Measurements from ENCODE around the gene ANKRD10.
A peak's percentile ranks its signal among the peaks of the same experiment; 100 is the strongest.
"Not testable (repeated sequence)": the region's sequence is repeated elsewhere in the genome, so short reads cannot be mapped to it uniquely, and the experiment has no call there.

ANKRD10 gene

GRCh38 chr13:110915057-110915873 lies at the start of gene ANKRD10:
Gene ANKRD10, minus strand, starts transcription at chr13:110915069. Its CDS starts 135 bp downstream, at chr13:110914934.
- DNase-seq (ENCODE audit: low read depth in 2 of 3, low spot score in 2 of 3): peak; percentile 88 to 96 (median 90)

GRCh38 chr13:110964229-110965037 lies 49.6 kb upstream of the ANKRD10 start:
- no peak for DNase-seq (ENCODE audit: low read depth in 2 of 3, low spot score in 2 of 3)

GRCh38 chr13:110963554-110963970 lies 48.7 kb upstream of the ANKRD10 start:
- DNase-seq (ENCODE audit: low read depth in 2 of 3, low spot score in 2 of 3): no peak

GRCh38 chr13:110961959-110962358 lies 47.1 kb upstream of the ANKRD10 start:
- DNase-seq (ENCODE audit: low read depth in 2 of 3, low spot score in 2 of 3): no peak

- DNase-seq (ENCODE audit: low read depth in 2 of 3, low spot score in 2 of 3): no peak
These were observed 45.3 kb upstream of the ANKRD10 start for GRCh38 chr13:110960204-110960603.

GRCh38 chr13:110957931-110958330 lies 43.1 kb upstream of the ANKRD10 start:
- DNase-seq (ENCODE audit: low read depth in 2 of 3, low spot score in 2 of 3): no peak

- no peak for DNase-seq (ENCODE audit: low read depth in 2 of 3, low spot score in 2 of 3)
These were observed 42.5 kb upstream of the ANKRD10 start for GRCh38 chr13:110957181-110957884.

- not testable (repeated sequence) for DNase-seq (ENCODE audit: low read depth in 2 of 3, low spot score in 2 of 3)
These were observed 41.3 kb upstream of the ANKRD10 start for GRCh38 chr13:110956216-110956615.

- not testable (repeated sequence) for DNase-seq (ENCODE audit: low read depth in 2 of 3, low spot score in 2 of 3)
These were observed 40.7 kb upstream of the ANKRD10 start for GRCh38 chr13:110955608-110956007.

- DNase-seq (ENCODE audit: low read depth in 2 of 3, low spot score in 2 of 3): peak in 1 of 3 experiments; percentile 13
These were observed 40.2 kb upstream of the ANKRD10 start for GRCh38 chr13:110955072-110955503.

- DNase-seq (ENCODE audit: low read depth in 2 of 3, low spot score in 2 of 3): not testable (repeated sequence)
These were observed 39.7 kb upstream of the ANKRD10 start for GRCh38 chr13:110954533-110954920.

GRCh38 chr13:110953833-110954532 lies 39.1 kb upstream of the ANKRD10 start:
- DNase-seq (ENCODE audit: low read depth in 2 of 3, low spot score in 2 of 3): no peak

GRCh38 chr13:110953416-110953815 lies 38.5 kb upstream of the ANKRD10 start:
- DNase-seq (ENCODE audit: low read depth in 2 of 3, low spot score in 2 of 3): no peak

GRCh38 chr13:110952135-110952534 lies 37.3 kb upstream of the ANKRD10 start:
- DNase-seq (ENCODE audit: low read depth in 2 of 3, low spot score in 2 of 3): not testable (repeated sequence)

GRCh38 chr13:110950819-110951570 lies 36.1 kb upstream of the ANKRD10 start:
- no peak for DNase-seq (ENCODE audit: low read depth in 2 of 3, low spot score in 2 of 3)

- DNase-seq (ENCODE audit: low read depth in 2 of 3, low spot score in 2 of 3): no peak
These were observed 35.5 kb upstream of the ANKRD10 start for GRCh38 chr13:110950356-110950755.

- no peak for DNase-seq (ENCODE audit: low read depth in 2 of 3, low spot score in 2 of 3)
These were observed 34.8 kb upstream of the ANKRD10 start for GRCh38 chr13:110949628-110950027.

GRCh38 chr13:110949116-110949515 lies 34.2 kb upstream of the ANKRD10 start:
- no peak for DNase-seq (ENCODE audit: low read depth in 2 of 3, low spot score in 2 of 3)

- DNase-seq (ENCODE audit: low read depth in 2 of 3, low spot score in 2 of 3): not testable (repeated sequence)
These were observed 32.5 kb upstream of the ANKRD10 start for GRCh38 chr13:110947338-110947737.
